ENCODE measurements around the gene PTCH1. TPM values are rescaled to one million over a fixed set of nuclear protein-coding genes. Genes with fewer than 3 reads are reported as not detected.

The PTCH1 gene
- total RNA-seq, 2 donors from 2014 or later: 12.6 to 19.2 TPM

DNA sequence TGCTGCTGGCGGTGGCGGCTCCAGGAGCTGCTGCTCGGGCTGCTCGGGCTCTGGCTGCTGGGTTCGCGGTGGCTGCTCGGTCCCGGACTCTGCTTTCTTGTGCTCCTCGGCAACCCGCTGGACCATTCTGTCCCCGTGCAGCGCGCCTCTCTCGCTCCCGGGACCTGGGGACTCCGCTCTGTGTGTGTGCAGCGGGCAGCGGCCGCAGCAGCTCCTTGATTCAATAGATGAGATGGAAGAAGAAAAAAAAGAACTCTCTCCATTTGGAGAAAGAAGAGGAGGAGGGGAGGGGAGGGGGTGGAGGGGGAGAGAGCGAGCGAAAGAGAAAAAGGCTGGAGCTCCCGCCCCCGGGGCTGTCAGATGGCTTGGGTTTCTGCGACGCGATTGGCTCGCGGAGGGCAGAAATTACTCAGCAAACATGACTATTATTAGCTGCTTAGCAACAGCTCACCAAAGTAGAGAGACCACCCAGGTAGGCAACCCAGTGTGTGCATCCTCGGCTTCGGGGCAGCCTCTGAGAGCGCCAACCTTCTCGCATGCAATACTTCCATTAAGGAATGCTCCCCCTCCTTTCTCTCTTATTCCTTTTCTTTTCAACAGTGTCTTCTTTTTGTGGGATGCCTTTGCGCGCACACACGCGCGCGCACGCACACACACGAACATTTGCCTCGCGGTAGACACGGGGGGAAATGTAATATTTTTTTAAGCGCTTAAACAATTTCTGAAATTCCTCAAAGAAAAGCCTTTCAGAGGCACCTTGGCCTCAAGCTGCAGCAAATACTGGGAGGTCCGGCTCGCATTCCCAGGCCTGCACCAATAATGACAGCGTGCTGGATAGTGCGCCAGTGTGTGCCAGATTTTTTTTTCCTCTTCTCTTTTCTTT, 7.6 kb downstream of the PTCH1 start:
- Histone ChIP-seq H3K9me3 (no peaks in the 10 kb centered on the region), H3K4me1 (ENCODE audit: control insufficient read depth in 1 of 2, low read depth in 2 of 2) (peaks cover 0 to 29% of the 10 kb centered on the region in 2 donors), H3K27me3 (replicated peaks; ENCODE audit: insufficient read depth) (no peaks in the 10 kb centered on the region), H3K36me3 (no peaks in the 10 kb centered on the region), H3K4me3 (peak overlapping the region; percentile 92), H3K27ac (peak overlapping the region; percentile 83 to 88)
- no peak for TF ChIP-seq CTCF (IDR thresholded peaks at IDR 0.05)
- no peak for ATAC-seq (ENCODE audit: insufficient number of reproducible peaks, low FRiP score, low read depth)
- DNase-seq (ENCODE audit: low spot score): no peak

GRCh38 chr9:95508242-95508967, 8.4 kb downstream of the PTCH1 start:
- peaks cover 0 to 31% of the 10 kb centered on the region in 2 donors for H3K4me1 ChIP-seq (ENCODE audit: control insufficient read depth in 1 of 2, low read depth in 2 of 2)
- ATAC-seq (ENCODE audit: insufficient number of reproducible peaks, low FRiP score, low read depth) (no peak), DNase-seq (ENCODE audit: low spot score) (no peak)

DNA sequence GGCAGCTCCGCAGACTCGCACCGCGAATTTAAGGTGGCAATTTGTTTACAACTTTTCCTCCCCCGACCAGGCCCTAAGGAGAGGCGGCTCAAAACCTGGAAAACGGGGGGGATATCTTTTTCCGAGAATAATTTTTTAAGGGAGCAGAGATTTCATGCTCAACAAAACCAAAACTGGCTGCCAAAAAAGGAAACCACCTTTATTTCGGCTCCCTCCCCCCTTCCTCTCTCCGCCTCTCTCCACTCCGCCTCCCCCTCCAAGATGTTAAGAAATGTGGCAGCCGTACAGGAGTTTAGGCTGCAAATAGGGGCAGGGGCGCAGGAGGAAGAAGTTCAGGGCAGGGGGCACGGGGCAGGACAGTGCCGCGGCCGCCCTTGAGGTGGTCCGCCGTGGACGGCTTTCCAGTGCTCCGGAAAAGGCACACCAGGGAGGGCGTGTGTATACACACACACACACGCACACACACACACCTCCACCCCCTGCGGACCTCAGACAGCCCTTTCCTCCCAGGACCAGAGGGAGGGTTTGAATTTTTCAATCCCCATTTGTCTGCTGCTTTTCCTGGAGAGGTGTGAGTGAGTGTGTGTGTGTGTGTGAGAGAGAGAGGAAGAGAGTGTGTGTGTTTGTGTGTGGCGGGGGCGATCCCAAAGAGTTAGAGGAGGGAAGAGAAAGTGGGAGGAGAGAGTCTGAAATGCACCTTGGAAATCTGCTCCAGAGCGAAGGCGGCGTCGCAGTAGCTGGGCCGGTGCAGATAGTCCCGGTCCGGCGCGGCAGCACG, 9.1 kb downstream of the PTCH1 start:
- DNase-seq (ENCODE audit: low spot score): no peak
- peak overlapping the region; percentile 83 to 88 for H3K27ac ChIP-seq
- no peaks in the 10 kb centered on the region for H3K9me3 ChIP-seq
- no peaks in the 10 kb centered on the region for H3K27me3 ChIP-seq (replicated peaks; ENCODE audit: insufficient read depth)
- no peak for ATAC-seq (ENCODE audit: insufficient number of reproducible peaks, low FRiP score, low read depth)
- TF ChIP-seq CTCF (IDR thresholded peaks at IDR 0.05): no peak
- H3K4me3 ChIP-seq: peak overlapping the region; percentile 92
- peaks cover 0 to 31% of the 10 kb centered on the region in 2 donors for H3K4me1 ChIP-seq (ENCODE audit: control insufficient read depth in 1 of 2, low read depth in 2 of 2)
- H3K36me3 ChIP-seq: no peaks in the 10 kb centered on the region

More at GRCh38 chr9:95508242-95508967, 8.4 kb downstream of the PTCH1 start:
- Histone ChIP-seq H3K4me3 (peak overlapping the region; percentile 92), H3K27ac (peak overlapping the region; percentile 83 to 88), H3K36me3 (no peaks in the 10 kb centered on the region), H3K9me3 (no peaks in the 10 kb centered on the region), H3K27me3 (replicated peaks; ENCODE audit: insufficient read depth) (no peaks in the 10 kb centered on the region)
- TF ChIP-seq CTCF (IDR thresholded peaks at IDR 0.05): no peak

- H3K36me3 ChIP-seq: no peaks in the 10 kb centered on the region
- H3K4me3 ChIP-seq: peak overlapping the region; percentile 92
- H3K27me3 ChIP-seq (replicated peaks; ENCODE audit: insufficient read depth): no peaks in the 10 kb centered on the region
- no peaks in the 10 kb centered on the region for H3K9me3 ChIP-seq
- DNase-seq (ENCODE audit: low spot score) (no peak), ATAC-seq (ENCODE audit: insufficient number of reproducible peaks, low FRiP score, low read depth) (no peak)
- no peak for TF ChIP-seq CTCF (IDR thresholded peaks at IDR 0.05)
- H3K4me1 ChIP-seq (ENCODE audit: control insufficient read depth in 1 of 2, low read depth in 2 of 2): peaks cover 0 to 28% of the 10 kb centered on the region in 2 donors
- H3K27ac ChIP-seq: peak overlapping the region; percentile 83 to 88
These were observed 9.9 kb downstream of the PTCH1 start for GRCh38 chr9:95506678-95507463.

Data from thoracic aorta (tissue), 2 donors.